Ishikawa (cell line): ENCODE data around the gene RASGRP2.

Experiments used
- EP300 ChIP-seq: IDR thresholded peaks from 2 replicates; pipeline ENCODE4 v1.6.1; 2012; ENCODE audit warnings: borderline replicate concordance
- RAD21 ChIP-seq: IDR thresholded peaks from 2 replicates; pipeline ENCODE4 v1.6.1; 2012; ENCODE audit warnings: low read depth
- YY1 ChIP-seq: IDR thresholded peaks from 2 replicates; pipeline ENCODE4 v1.6.1; 2012; ENCODE audit warnings: low read depth

GRCh38 chr11:64768300-64768694 is 24.4 kb upstream of the RASGRP2 start:
- TF ChIP-seq YY1 (no peak), RAD21 (no peak), EP300 (no peak)
